ENCODE data around the gene RBM28. TPM values are rescaled to one million over a fixed set of nuclear protein-coding genes. Genes with fewer than 3 reads are reported as not detected.

The RBM28 gene
- total RNA-seq, 1 experiment from 2014 or later = 70.0 TPM

DNA sequence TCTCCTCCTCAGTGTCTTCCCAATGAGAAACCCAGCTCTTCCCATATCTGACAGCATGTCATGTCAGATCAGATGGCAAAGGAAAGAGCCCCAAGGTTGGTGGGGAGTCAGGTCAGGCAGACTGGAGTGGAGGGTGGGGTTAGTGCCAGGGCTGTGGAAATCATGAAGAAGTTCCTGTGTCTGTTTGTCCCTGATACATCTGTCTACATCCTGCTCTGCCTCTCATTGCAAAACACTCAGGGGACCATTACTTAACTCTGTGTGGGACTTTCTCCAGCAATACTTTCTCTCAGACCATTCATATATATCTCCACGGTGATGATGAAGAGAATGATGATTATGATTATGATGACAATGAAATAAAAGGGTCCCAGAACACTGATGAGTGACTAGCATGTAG lies 14.5 kb upstream of the RBM28 start:
- Histone ChIP-seq H3K9me3 (ENCODE audit: control insufficient read depth, low read depth, low read length) (no peaks in the 10 kb centered on the region), H3T11ph (ENCODE audit: low read length) (no peak overlapping the region), H4K8ac (replicated peaks; ENCODE audit: insufficient read length, low read depth, low read length) (no peak overlapping the region), H3K18ac (ENCODE audit: insufficient read length, low read depth, low read length) (no peak overlapping the region), H4K91ac (ENCODE audit: insufficient read length, low read depth, low read length) (no peak overlapping the region), H3K27ac (ENCODE audit: insufficient read length, low read depth, low read length) (no peak overlapping the region), H2BK20ac (ENCODE audit: low read depth, low read length, poor library complexity, severe bottlenecking) (no peak overlapping the region), H3K14ac (ENCODE audit: insufficient read depth, low read length) (no peak overlapping the region), H2BK120ac (ENCODE audit: low read depth, low read length, poor library complexity, severe bottlenecking) (no peak overlapping the region), H3K23ac (ENCODE audit: insufficient read length, low read depth, low read length) (no peak overlapping the region), H2AK5ac (ENCODE audit: insufficient read length, low read length) (no peak overlapping the region), H3K27me3 (ENCODE audit: insufficient read depth, low read length) (peaks cover 23% of the 10 kb centered on the region), H2BK5ac (ENCODE audit: insufficient read length, low read length) (no peak overlapping the region), H3K56ac (ENCODE audit: insufficient read length, low read depth, low read length) (no peak overlapping the region), H2BK12ac (ENCODE audit: insufficient read length, low read depth, low read length) (no peak overlapping the region), H3K79me2 (ENCODE audit: insufficient read depth, low read length) (0 out of 2 replicates have a peak, but pooled peaks cover 1% of the 10 kb centered on the region), H3K4me2 (ENCODE audit: insufficient read depth, insufficient read length, low read length) (no peak overlapping the region), H2BK15ac (ENCODE audit: low read depth, low read length) (no peak overlapping the region), H3K79me1 (ENCODE audit: insufficient read depth, low read depth, low read length, poor library complexity, severe bottlenecking) (no peaks in the 10 kb centered on the region), H4K5ac (ENCODE audit: insufficient read length, low read depth, low read length) (no peak overlapping the region), H2AFZ (ENCODE audit: low read length) (no peak overlapping the region), H3K4ac (ENCODE audit: low read depth, low read length) (no peak overlapping the region), H3K9ac (ENCODE audit: extremely low read depth, insufficient read length, low read length) (no peak overlapping the region), H3K23me2 (ENCODE audit: insufficient read length, low read depth, low read length, poor library complexity, severe bottlenecking) (peaks cover 8% of the 10 kb centered on the region), H4K20me1 (ENCODE audit: control insufficient read depth, insufficient read depth, insufficient read length) (no peaks in the 10 kb centered on the region), H3K4me1 (ENCODE audit: insufficient read depth, low read length) (no peaks in the 10 kb centered on the region)
- Mint-ChIP-seq H3K4me1 (peaks cover 12 to 22% of the 10 kb centered on the region in 2 experiments), H3K4me3 (no peak overlapping the region), H3K27me3 (ENCODE audit: low read depth) (peaks cover 92% of the 10 kb centered on the region), H3K27ac (no peak overlapping the region), H3K36me3 (ENCODE audit: insufficient read depth in 1 of 3, low read depth in 3 of 3) (no peaks in the 10 kb centered on the region; a peak in 2 of 7 replicates), H3K9me3 (peaks cover 0 to 1% of the 10 kb centered on the region in 2 experiments; a peak in 1 of 5 replicates)
- TF ChIP-seq, protein P1, sequence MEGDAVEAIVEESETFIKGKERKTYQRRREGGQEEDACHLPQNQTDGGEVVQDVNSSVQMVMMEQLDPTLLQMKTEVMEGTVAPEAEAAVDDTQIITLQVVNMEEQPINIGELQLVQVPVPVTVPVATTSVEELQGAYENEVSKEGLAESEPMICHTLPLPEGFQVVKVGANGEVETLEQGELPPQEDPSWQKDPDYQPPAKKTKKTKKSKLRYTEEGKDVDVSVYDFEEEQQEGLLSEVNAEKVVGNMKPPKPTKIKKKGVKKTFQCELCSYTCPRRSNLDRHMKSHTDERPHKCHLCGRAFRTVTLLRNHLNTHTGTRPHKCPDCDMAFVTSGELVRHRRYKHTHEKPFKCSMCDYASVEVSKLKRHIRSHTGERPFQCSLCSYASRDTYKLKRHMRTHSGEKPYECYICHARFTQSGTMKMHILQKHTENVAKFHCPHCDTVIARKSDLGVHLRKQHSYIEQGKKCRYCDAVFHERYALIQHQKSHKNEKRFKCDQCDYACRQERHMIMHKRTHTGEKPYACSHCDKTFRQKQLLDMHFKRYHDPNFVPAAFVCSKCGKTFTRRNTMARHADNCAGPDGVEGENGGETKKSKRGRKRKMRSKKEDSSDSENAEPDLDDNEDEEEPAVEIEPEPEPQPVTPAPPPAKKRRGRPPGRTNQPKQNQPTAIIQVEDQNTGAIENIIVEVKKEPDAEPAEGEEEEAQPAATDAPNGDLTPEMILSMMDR (conservative IDR thresholded peaks at IDR 0.05) = no peak
- WGBS (ENCODE audit: extremely low coverage, insufficient read length, low lambda C conversion rate) = no CpG with 5 or more reads among the region's 1 CpG
- no peak for DNase-seq
